TTC549 (cell line): ENCODE measurements around the gene SIRT7.
"Not testable (repeated sequence)": the region's sequence is repeated elsewhere in the genome, so short reads cannot be mapped to it uniquely, and the experiment has no call there.

ENCODE experiments used
- FAIRE-seq: peaks from 2 replicates; lab custom pipeline; 2012; peaks lifted over from hg19 to GRCh38; lab: Jason Lieb, UNC

Gene SIRT7

GRCh38 chr17:81954131-81955057, 36.4 kb upstream of the SIRT7 start:
- FAIRE-seq: no peak

GRCh38 chr17:81953443-81953842, 35.5 kb upstream of the SIRT7 start:
- FAIRE-seq: not testable (repeated sequence)

DNA sequence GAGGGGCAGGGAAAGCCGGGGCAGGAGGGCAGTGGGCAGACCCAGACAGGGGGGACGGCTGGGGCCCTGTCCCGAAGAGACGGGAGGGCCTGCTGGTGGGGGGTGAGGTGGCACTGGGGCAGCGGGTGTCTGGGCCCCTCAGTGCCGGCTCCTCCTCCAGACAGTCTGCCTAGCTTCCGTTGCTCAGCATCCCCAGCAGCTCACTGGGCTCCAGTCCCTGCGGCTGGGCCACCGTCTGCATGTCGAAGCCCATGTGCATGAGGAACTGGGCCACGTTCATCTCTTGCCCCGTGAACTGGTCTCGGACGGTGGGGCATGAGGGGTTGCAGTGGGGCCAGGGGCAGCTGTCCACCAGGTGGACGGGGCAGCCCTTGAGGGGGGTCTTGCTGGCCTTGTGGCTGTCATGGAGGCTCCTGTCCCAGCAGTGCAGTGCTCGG, 34.8 kb upstream of the SIRT7 start:
- no peak for FAIRE-seq

DNA sequence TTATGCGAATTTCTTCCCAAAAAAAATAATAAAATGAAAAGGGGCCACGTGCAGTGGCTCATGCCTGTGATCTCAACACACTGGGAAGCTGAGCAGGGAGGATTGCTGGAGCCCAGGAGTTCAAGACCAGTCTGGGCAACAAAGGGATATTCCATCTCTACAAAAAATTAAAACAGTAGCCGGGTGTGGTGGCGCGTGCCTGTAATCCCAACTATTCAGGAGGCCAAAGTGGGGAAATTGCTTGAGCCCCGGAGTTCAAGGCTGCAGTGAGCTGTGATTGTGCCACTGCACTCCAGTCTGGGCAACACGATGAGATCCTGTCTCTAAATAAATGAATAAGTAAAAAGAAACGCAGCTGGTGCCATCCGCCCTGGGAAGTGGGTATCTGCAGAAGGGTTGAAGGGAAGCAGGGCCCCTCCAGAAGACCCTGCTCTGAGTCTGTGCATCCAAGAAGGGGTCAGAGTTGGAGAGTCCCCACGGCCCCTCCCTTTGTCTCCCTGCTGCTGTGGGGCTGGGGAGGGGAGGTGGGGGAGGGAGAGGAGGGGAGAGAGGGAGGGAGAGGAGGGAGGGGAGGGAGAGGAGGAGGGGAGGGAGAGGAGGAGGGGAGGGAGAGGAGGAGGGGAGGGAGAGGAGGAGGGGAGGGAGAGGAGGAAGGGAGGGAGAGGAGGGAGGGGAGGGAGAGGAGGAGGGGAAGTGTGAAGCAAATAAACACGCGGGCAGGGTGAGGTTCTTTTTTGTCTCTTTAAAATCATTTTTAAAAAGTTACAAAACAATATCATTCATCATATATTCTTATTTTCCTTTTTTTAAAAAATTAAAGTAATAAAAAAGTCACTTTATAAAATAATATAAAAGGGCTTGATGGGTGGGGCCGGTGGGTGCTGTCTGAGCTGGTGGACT, 34.1 kb upstream of the SIRT7 start:
- FAIRE-seq: no peak

GRCh38 chr17:81950501-81950900, 32.5 kb upstream of the SIRT7 start:
- no peak for FAIRE-seq

- no peak for FAIRE-seq
Measured at GRCh38 chr17:81948635-81949378, 30.8 kb upstream of the SIRT7 start.

GRCh38 chr17:81947189-81947588, 29.2 kb upstream of the SIRT7 start, which contains the start of gene MYADML2:
Gene MYADML2 (minus strand): TSS chr17:81947233. CDS start chr17:81941741, 5,492 bp downstream.
- no peak for FAIRE-seq

DNA sequence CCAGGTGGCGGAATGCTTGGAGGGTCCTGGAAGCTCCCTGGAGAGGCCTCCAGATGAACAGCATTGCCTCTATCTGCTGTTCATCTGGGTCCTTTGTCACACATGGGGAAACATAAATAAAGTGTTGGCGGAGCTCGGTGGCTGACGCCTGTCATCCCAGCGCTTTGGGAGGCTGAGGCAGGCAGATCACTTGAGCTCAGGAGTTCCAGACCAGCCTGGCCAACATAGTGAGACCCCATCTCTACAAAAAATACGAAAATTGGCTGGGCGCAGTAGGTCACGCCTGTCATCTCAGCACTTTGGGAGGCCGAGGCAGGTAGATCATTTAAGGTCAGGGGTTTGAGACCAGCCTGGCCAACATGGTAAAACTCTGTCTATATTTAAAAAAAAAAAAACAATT, 26.9 kb upstream of the SIRT7 start:
- no peak for FAIRE-seq

- no peak for FAIRE-seq
Measured at GRCh38 chr17:81942167-81942553, 24.2 kb upstream of the SIRT7 start.

DNA sequence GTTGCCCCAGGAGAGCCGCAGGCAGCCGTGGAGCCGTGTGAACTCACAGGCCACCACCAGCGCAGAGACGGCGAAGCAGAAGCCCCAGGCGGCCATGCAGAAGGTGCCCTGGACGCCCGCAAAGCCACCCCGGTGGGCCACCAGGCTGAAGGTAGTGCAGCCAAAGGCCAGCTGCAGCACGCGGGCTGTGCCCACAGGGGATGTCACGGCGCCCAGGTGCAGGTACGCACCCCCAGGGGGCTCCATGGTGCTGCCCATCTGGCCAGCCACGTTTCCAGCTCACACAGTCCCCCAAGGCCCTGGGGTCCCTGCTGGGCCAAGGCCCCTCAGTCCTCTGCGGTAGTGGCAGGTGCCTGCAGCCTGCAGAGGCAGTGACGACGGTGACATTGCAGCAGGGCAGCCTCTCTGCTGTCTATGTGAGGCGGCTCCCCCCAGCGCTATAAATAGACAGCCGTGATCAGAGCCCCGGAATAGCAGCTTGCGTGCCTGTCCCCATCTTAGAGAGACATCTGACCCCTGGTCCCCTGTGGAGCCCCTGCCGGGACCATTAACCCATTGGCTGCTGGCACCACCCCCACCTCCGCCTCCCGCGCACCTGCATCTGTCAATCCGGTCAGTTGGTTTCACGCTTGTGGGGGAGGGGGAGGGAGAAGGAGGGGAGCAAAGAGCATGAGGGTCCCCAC, 23.6 kb upstream of the SIRT7 start:
- no peak for FAIRE-seq

DNA sequence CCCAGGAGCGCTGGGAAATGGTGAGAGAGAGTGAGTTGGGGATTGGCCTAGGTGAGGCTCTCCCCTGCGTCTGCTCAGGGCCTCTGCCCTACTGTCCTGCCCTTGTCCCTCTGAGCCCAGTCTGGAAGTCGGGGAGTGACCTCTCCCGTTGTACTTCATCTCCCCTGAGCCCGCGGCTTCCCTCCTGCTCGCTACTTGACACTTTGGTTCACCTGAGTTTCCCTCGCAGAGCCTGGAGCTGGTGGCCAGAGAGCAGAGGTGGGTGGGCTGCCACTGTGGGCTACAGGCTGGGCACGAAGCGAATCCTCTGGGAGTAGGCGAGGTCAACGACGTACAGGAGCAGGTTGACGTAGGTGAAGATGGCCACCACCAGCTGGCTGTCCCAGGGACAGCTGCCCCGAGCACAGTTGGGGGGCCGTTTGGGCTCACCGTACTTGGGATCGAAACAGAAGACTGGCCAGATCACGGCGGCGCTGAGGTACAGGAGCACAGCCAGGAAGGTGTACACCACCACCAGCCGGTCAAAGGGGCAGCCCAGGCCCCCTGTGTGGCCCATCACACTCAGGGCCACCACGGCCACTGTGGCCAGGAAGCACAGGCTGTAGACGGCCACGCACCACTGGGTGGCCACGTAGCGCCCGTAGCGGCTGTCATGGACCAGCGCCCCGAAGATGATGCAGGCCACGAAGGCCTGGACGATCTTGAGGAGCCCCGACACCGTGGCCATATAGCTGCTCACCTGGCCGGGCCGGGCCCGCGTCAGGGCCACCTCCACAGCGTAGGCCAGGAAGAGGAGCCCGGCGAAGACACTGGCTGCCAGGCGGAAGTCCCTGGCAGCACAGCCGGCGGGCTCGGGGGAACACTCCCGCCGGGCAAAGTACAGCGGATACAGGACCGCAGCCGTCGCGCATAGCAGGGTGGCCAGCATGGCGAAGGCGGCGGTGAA, 22.8 kb upstream of the SIRT7 start:
- FAIRE-seq: no peak

- FAIRE-seq: no peak
Measured at GRCh38 chr17:81939881-81940385, 22.0 kb upstream of the SIRT7 start.

- FAIRE-seq: no peak
Measured at GRCh38 chr17:81939218-81939617, 21.2 kb upstream of the SIRT7 start.

DNA sequence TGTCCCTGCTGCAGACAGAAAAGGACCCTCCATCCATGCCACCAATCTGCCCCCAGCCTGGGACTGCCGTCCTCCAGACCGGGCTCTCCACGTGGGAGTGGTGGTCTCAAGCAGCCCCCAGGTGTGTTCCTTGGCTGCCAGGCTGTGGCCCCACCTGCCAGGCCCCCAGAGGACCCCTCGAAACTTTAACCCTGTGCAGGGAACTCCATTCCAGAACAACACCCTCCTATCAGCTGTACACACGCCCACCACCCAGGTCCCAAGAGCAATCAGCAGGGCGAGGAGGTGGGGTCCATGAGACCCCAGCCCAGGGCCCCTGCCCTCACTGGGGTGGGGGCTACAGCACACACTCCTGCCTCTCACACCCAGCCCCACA, 17.7 kb upstream of the SIRT7 start:
- FAIRE-seq: no peak

DNA sequence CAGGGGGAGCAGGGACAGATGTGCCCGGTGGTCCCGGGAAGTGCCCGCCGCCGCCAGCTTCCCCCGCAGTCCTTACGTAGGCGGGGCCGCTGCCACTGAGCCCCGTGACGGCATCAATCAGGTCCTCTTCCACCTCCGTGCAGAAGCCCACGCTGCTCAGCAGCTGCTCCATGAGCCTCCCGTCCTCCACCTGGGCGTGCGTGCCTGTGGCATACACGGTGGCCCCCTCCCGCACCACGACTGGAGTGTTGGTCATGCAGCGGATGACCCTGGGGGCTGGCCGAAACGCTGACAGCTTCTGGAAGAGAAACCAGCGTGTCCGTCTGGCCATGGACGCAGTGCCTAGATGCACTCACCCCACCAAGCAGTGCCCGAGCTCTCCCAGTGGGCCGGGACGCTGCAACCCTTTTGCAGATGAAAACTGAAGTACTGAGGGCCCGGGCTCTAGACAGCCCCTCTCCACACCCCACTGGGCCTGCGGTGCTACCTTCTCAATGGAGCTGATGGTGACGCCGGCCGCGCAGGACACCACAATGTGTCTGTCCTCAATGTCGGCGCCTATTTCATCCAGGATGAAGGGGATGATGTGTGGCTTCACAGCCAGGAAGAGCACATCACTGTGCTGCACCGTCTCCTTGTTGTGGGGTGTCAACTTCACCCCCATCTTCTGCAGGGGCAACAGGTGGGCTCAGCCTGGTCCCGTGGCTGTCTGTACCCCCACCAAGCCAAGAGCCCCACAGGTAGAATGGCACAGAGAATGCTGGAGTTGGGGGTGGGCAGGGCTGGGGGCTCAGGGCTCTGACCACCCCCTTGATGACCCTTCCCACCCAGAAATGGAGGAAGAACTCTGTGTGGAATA, 17.1 kb upstream of the SIRT7 start:
- FAIRE-seq: no peak

GRCh38 chr17:81934098-81934757, 16.3 kb upstream of the SIRT7 start:
- FAIRE-seq: no peak

GRCh38 chr17:81933178-81933699, 15.3 kb upstream of the SIRT7 start:
- FAIRE-seq: no peak

- no peak for FAIRE-seq
Measured at GRCh38 chr17:81932333-81932983, 14.5 kb upstream of the SIRT7 start.
